HEK293 (cell line): Measurements from ENCODE around the gene XPOT.

Source experiments
- GLI4 ChIP-seq: fragments of 450-650 bp; formaldehyde crosslinking; IDR thresholded peaks from 2 replicates; pipeline ENCODE4 v1.5.1; 2016; ENCODE audit warnings: missing biosample characterization, missing genetic modification characterization
- GLIS1 ChIP-seq: fragments of 450-650 bp; formaldehyde crosslinking; IDR thresholded peaks from 2 replicates; pipeline ENCODE4 v1.5.1; 2016; ENCODE audit warnings: missing biosample characterization, missing genetic modification characterization
- GLIS2 ChIP-seq: fragments of 450-650 bp; formaldehyde crosslinking; IDR thresholded peaks from 2 replicates; pipeline ENCODE4 v1.5.1; 2016; ENCODE audit warnings: missing biosample characterization, missing genetic modification characterization
- MZF1 ChIP-seq: fragments of 450-650 bp; formaldehyde crosslinking; IDR thresholded peaks from 2 replicates; pipeline ENCODE4 v1.5.1; 2017; ENCODE audit warnings: missing biosample characterization, missing genetic modification characterization, borderline replicate concordance
- SP2 ChIP-seq: fragments of 450-650 bp; formaldehyde crosslinking; IDR thresholded peaks from 2 replicates; pipeline ENCODE4 v1.5.1; 2016; ENCODE audit warnings: missing biosample characterization, missing genetic modification characterization
- YY2 ChIP-seq: fragments of 450-650 bp; formaldehyde crosslinking; IDR thresholded peaks from 2 replicates; pipeline ENCODE4 v1.5.1; 2016; ENCODE audit warnings: missing biosample characterization, missing genetic modification characterization
- ZBTB48 ChIP-seq: fragments of 450-650 bp; formaldehyde crosslinking; IDR thresholded peaks from 2 replicates; pipeline ENCODE4 v1.5.1; 2016; ENCODE audit warnings: missing biosample characterization, missing genetic modification characterization
- ZFHX2 ChIP-seq: fragments of 450-650 bp; formaldehyde crosslinking; conservative IDR thresholded peaks from 2 replicates; pipeline ENCODE4 v1.5.1; 2016; ENCODE audit warnings: missing biosample characterization, missing genetic modification characterization
- ZFP3 ChIP-seq: fragments of 450-650 bp; formaldehyde crosslinking; IDR thresholded peaks from 2 replicates; pipeline ENCODE4 v1.5.1; 2016; ENCODE audit warnings: low read depth, missing biosample characterization, missing genetic modification characterization
- ZNF138 ChIP-seq: fragments of 450-650 bp; formaldehyde crosslinking; IDR thresholded peaks from 2 replicates; pipeline ENCODE4 v1.5.1; 2016; ENCODE audit warnings: missing biosample characterization, missing genetic modification characterization, borderline replicate concordance
- ZNF155 ChIP-seq: fragments of 450-650 bp; formaldehyde crosslinking; IDR thresholded peaks from 2 replicates; pipeline ENCODE4 v1.5.1; 2016; ENCODE audit warnings: missing biosample characterization, missing genetic modification characterization
- ZNF2 ChIP-seq: fragments of 450-650 bp; formaldehyde crosslinking; IDR thresholded peaks from 2 replicates; pipeline ENCODE4 v1.5.1; 2016; ENCODE audit warnings: missing biosample characterization, missing genetic modification characterization
- ZNF324 ChIP-seq: fragments of 450-650 bp; formaldehyde crosslinking; IDR thresholded peaks from 2 replicates; pipeline ENCODE4 v1.5.1; 2016; ENCODE audit warnings: missing biosample characterization, missing genetic modification characterization
- ZNF335 ChIP-seq: fragments of 450-650 bp; formaldehyde crosslinking; conservative IDR thresholded peaks from 2 replicates; pipeline ENCODE4 v1.5.1; 2016; ENCODE audit warnings: missing biosample characterization, missing genetic modification characterization
- ZNF398 ChIP-seq: fragments of 450-650 bp; formaldehyde crosslinking; IDR thresholded peaks from 2 replicates; pipeline ENCODE4 v1.5.1; 2017; ENCODE audit warnings: missing biosample characterization, missing genetic modification characterization
- ZNF416 ChIP-seq: fragments of 450-650 bp; formaldehyde crosslinking; IDR thresholded peaks from 2 replicates; pipeline ENCODE4 v1.5.1; 2016; ENCODE audit warnings: missing biosample characterization, missing genetic modification characterization
- ZNF433 ChIP-seq: fragments of 450-650 bp; formaldehyde crosslinking; IDR thresholded peaks from 2 replicates; pipeline ENCODE4 v1.5.1; 2016; ENCODE audit warnings: missing biosample characterization, missing genetic modification characterization, low read depth
- ZNF501 ChIP-seq: fragments of 450-650 bp; formaldehyde crosslinking; IDR thresholded peaks from 2 replicates; pipeline ENCODE4 v1.5.1; 2016; ENCODE audit warnings: missing biosample characterization, missing genetic modification characterization
- ZNF600 ChIP-seq: fragments of 450-650 bp; formaldehyde crosslinking; IDR thresholded peaks from 2 replicates; pipeline ENCODE4 v1.5.1; 2016; ENCODE audit warnings: missing biosample characterization, missing genetic modification characterization
- ZNF621 ChIP-seq: fragments of 450-650 bp; formaldehyde crosslinking; IDR thresholded peaks from 2 replicates; pipeline ENCODE4 v1.5.1; 2017; ENCODE audit warnings: missing biosample characterization, missing genetic modification characterization
- ZNF707 ChIP-seq: fragments of 450-650 bp; formaldehyde crosslinking; IDR thresholded peaks from 2 replicates; pipeline ENCODE4 v1.5.1; 2016; ENCODE audit warnings: missing biosample characterization, missing genetic modification characterization
- ZSCAN16 ChIP-seq: fragments of 450-650 bp; formaldehyde crosslinking; IDR thresholded peaks from 2 replicates; pipeline ENCODE4 v1.5.1; 2016; ENCODE audit warnings: missing biosample characterization, missing genetic modification characterization
- ZSCAN23 ChIP-seq: fragments of 450-650 bp; formaldehyde crosslinking; IDR thresholded peaks from 2 replicates; pipeline ENCODE4 v1.5.1; 2016; ENCODE audit warnings: missing biosample characterization, missing genetic modification characterization
- ZSCAN4 ChIP-seq: fragments of 450-650 bp; formaldehyde crosslinking; IDR thresholded peaks from 2 replicates; pipeline ENCODE4 v1.5.1; 2017; ENCODE audit warnings: missing biosample characterization, missing genetic modification characterization
- TF ChIP-seq, protein P1 (sequence below): fragments of 450-650 bp; formaldehyde crosslinking; IDR thresholded peaks from 2 replicates; pipeline ENCODE4 v1.5.1; 2016; ENCODE audit warnings: missing biosample characterization, missing genetic modification characterization, low read depth
- TF ChIP-seq, protein P2 (sequence below): fragments of 450-650 bp; IDR thresholded peaks from 2 replicates; pipeline ENCODE4 v1.5.1; 2018; ENCODE audit warnings: missing biosample characterization, missing genetic modification characterization
- TF ChIP-seq, protein P3 (sequence below): fragments of 450-650 bp; formaldehyde crosslinking; IDR thresholded peaks from 2 replicates; pipeline ENCODE4 v1.5.1; 2016; ENCODE audit warnings: missing biosample characterization, missing genetic modification characterization
- TF ChIP-seq, protein P4 (sequence below): fragments of 450-650 bp; formaldehyde crosslinking; IDR thresholded peaks from 2 replicates; pipeline ENCODE4 v1.5.1; 2016; ENCODE audit warnings: missing biosample characterization, missing genetic modification characterization
- TF ChIP-seq, protein P5 (sequence below): fragments of 450-650 bp; formaldehyde crosslinking; IDR thresholded peaks from 2 replicates; pipeline ENCODE4; 2016; ENCODE audit warnings: missing biosample characterization, missing genetic modification characterization

Gene XPOT

DNA sequence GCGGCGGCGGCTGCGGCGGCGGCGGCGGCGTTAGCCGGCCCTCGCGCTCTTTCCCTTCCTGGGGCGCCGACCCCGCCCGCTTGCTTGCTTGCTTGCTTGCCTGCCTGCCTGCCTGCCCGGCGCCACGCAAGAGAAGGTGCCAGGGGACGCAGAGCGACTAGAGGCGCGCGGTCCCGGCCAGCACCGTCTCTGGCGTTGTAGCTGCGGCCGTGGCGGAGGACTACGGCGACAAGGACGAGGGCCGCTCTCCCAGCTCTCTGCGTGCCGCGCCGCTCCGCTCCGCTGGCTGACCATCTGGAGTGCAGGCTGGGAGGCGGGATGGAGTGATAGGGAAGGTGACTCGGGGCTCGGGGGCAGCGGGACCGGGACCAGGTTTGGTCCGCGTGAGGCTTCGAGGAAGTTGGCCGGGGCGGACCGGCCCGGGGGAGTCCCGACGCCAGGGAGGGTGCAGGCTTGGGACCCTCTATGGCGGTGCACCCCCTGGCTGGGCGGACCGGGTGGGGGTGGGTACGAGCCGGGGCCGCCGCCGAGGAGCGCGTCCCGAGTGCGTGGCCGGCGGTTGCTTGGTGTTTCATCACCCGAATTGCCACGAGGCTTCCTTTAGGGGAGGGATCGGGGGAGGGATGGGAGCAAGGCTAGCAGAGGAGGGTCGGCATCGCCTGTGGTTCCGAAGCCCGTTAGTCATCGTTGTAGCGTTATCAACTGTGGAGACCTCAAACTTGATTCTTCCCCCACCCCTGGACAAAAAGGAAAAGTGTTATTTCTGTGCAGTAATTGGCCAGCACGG, 471 bp downstream of the XPOT start (continued):
- TF ChIP-seq ZNF707 (tag by site-specific recombination) = peak; percentile 35; the same call in 1 of the 2 replicates
- no peak for TF ChIP-seq ZNF138
- no peak for TF ChIP-seq ZNF155
- no peak for TF ChIP-seq ZSCAN23 (tag by site-specific recombination)
- TF ChIP-seq, protein P1, sequence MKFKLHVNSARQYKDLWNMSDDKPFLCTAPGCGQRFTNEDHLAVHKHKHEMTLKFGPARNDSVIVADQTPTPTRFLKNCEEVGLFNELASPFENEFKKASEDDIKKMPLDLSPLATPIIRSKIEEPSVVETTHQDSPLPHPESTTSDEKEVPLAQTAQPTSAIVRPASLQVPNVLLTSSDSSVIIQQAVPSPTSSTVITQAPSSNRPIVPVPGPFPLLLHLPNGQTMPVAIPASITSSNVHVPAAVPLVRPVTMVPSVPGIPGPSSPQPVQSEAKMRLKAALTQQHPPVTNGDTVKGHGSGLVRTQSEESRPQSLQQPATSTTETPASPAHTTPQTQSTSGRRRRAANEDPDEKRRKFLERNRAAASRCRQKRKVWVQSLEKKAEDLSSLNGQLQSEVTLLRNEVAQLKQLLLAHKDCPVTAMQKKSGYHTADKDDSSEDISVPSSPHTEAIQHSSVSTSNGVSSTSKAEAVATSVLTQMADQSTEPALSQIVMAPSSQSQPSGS (tag by site-specific recombination) = no peak
- peak; percentile 84 for TF ChIP-seq ZNF335 (tag by site-specific recombination)
- peak; percentile 81; the same call in 1 of the 2 replicates for TF ChIP-seq ZNF324
- peak; percentile 29 for TF ChIP-seq MZF1 (tag by site-specific recombination)
- peak; percentile 81 for TF ChIP-seq ZNF501 (tag by site-specific recombination)
- TF ChIP-seq GLIS1 (tag by site-specific recombination) = peak; percentile 64
- peak; percentile 97 for TF ChIP-seq GLIS2 (tag by site-specific recombination)
- TF ChIP-seq ZSCAN16 (tag by site-specific recombination) = no peak; the same call in 1 of the 2 replicates
- TF ChIP-seq SP2 (tag by site-specific recombination) = peak; percentile 81
- no peak for TF ChIP-seq ZFP3 (tag by site-specific recombination)
- no peak for TF ChIP-seq ZNF621 (tag by site-specific recombination)
- peak; percentile 63 for TF ChIP-seq ZFHX2 (tag by site-specific recombination)
- TF ChIP-seq ZNF433 = no peak
- peak; percentile 66; the same call in 1 of the 2 replicates for TF ChIP-seq YY2 (tag by site-specific recombination)
- TF ChIP-seq ZBTB48 (tag by site-specific recombination) = peak; percentile 82; the same call in 1 of the 2 replicates
- TF ChIP-seq ZNF416 (tag by site-specific recombination) = no peak
- peak; percentile 93 for TF ChIP-seq ZNF2
- TF ChIP-seq, protein P2, sequence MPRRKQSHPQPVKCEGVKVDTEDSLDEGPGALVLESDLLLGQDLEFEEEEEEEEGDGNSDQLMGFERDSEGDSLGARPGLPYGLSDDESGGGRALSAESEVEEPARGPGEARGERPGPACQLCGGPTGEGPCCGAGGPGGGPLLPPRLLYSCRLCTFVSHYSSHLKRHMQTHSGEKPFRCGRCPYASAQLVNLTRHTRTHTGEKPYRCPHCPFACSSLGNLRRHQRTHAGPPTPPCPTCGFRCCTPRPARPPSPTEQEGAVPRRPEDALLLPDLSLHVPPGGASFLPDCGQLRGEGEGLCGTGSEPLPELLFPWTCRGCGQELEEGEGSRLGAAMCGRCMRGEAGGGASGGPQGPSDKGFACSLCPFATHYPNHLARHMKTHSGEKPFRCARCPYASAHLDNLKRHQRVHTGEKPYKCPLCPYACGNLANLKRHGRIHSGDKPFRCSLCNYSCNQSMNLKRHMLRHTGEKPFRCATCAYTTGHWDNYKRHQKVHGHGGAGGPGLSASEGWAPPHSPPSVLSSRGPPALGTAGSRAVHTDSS (tag by site-specific recombination) = 0 out of 2 replicates have a peak, but pooled peaks have one; percentile 8
- peak; percentile 97 for TF ChIP-seq ZNF398 (tag by site-specific recombination)
- TF ChIP-seq GLI4 = 0 out of 2 replicates have a peak, but pooled peaks have one; percentile 63
- TF ChIP-seq ZSCAN4 (tag by site-specific recombination) = peak; percentile 58; the same call in 1 of the 2 replicates
- peak; percentile 98 for TF ChIP-seq ZNF600
- TF ChIP-seq, protein P3, sequence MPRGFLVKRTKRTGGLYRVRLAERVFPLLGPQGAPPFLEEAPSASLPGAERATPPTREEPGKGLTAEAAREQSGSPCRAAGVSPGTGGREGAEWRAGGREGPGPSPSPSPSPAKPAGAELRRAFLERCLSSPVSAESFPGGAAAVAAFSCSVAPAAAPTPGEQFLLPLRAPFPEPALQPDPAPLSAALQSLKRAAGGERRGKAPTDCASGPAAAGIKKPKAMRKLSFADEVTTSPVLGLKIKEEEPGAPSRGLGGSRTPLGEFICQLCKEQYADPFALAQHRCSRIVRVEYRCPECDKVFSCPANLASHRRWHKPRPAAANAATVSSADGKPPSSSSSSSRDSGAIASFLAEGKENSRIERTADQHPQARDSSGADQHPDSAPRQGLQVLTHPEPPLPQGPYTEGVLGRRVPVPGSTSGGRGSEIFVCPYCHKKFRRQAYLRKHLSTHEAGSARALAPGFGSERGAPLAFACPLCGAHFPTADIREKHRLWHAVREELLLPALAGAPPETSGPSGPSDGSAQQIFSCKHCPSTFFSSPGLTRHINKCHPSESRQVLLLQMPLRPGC (tag by site-specific recombination) = peak; percentile 9; the same call in 1 of the 2 replicates
- TF ChIP-seq, protein P4, sequence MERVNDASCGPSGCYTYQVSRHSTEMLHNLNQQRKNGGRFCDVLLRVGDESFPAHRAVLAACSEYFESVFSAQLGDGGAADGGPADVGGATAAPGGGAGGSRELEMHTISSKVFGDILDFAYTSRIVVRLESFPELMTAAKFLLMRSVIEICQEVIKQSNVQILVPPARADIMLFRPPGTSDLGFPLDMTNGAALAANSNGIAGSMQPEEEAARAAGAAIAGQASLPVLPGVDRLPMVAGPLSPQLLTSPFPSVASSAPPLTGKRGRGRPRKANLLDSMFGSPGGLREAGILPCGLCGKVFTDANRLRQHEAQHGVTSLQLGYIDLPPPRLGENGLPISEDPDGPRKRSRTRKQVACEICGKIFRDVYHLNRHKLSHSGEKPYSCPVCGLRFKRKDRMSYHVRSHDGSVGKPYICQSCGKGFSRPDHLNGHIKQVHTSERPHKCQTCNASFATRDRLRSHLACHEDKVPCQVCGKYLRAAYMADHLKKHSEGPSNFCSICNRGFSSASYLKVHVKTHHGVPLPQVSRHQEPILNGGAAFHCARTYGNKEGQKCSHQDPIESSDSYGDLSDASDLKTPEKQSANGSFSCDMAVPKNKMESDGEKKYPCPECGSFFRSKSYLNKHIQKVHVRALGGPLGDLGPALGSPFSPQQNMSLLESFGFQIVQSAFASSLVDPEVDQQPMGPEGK = peak; percentile 97
- TF ChIP-seq, protein P5, sequence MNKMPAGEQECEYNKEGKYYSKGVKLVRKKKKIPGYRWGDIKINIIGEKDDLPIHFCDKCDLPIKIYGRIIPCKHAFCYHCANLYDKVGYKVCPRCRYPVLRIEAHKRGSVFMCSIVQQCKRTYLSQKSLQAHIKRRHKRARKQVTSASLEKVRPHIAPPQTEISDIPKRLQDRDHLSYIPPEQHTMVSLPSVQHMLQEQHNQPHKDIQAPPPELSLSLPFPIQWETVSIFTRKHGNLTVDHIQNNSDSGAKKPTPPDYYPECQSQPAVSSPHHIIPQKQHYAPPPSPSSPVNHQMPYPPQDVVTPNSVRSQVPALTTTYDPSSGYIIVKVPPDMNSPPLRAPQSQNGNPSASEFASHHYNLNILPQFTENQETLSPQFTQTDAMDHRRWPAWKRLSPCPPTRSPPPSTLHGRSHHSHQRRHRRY (tag by site-specific recombination) = peak; percentile 89; the same call in 1 of the 2 replicates
